ENCODE measurements around the gene MUCL1. TPM values are rescaled to one million over a fixed set of nuclear protein-coding genes. Genes with fewer than 3 reads are reported as not detected.
"Not testable (repeated sequence)": the region's sequence is repeated elsewhere in the genome, so short reads cannot be mapped to it uniquely, and the experiment has no call there.

Gene MUCL1
- total RNA-seq, 1 donor from 2014 or later, result not detected

- Mint-ChIP-seq H3K27me3 (ENCODE audit: low read depth, unreplicated experiment) (no peaks in the 10 kb centered on the region), H3K36me3 (ENCODE audit: low read depth, unreplicated experiment) (no peaks in the 10 kb centered on the region), H3K4me1 (ENCODE audit: low read depth, unreplicated experiment) (no peaks in the 10 kb centered on the region), H3K27ac (ENCODE audit: unreplicated experiment) (no peak overlapping the region), H3K4me3 (ENCODE audit: unreplicated experiment) (no peak overlapping the region), H3K9me3 (ENCODE audit: unreplicated experiment) (no peaks in the 10 kb centered on the region)
- Histone ChIP-seq H3K27me3 (ENCODE audit: insufficient read depth, low read length) (no peaks in the 10 kb centered on the region), H3K4me2 (ENCODE audit: low read length) (no peak overlapping the region), H3K79me2 (ENCODE audit: insufficient read depth, low read length) (no peaks in the 10 kb centered on the region), H3K4me3 (ENCODE audit: insufficient read depth, low read depth, low read length) (no peak overlapping the region), H4K20me1 (ENCODE audit: insufficient read depth, low read length) (no peaks in the 10 kb centered on the region), H3K9ac (ENCODE audit: low read length) (no peak overlapping the region), H3K36me3 (ENCODE audit: insufficient read depth, low read length) (no peaks in the 10 kb centered on the region), H3K27ac (ENCODE audit: low read depth, low read length) (no peak overlapping the region), H3K4me1 (ENCODE audit: insufficient read depth, low read length) (no peaks in the 10 kb centered on the region), H3K9me3 (ENCODE audit: insufficient read depth, low read depth, low read length) (no peaks in the 10 kb centered on the region), H2AFZ (ENCODE audit: low read depth, low read length) (no peak overlapping the region)
- TF ChIP-seq EZH2 (IDR thresholded peaks at IDR 0.05; ENCODE audit: insufficient read depth, low read length), result no peak
- TF ChIP-seq, protein P1, sequence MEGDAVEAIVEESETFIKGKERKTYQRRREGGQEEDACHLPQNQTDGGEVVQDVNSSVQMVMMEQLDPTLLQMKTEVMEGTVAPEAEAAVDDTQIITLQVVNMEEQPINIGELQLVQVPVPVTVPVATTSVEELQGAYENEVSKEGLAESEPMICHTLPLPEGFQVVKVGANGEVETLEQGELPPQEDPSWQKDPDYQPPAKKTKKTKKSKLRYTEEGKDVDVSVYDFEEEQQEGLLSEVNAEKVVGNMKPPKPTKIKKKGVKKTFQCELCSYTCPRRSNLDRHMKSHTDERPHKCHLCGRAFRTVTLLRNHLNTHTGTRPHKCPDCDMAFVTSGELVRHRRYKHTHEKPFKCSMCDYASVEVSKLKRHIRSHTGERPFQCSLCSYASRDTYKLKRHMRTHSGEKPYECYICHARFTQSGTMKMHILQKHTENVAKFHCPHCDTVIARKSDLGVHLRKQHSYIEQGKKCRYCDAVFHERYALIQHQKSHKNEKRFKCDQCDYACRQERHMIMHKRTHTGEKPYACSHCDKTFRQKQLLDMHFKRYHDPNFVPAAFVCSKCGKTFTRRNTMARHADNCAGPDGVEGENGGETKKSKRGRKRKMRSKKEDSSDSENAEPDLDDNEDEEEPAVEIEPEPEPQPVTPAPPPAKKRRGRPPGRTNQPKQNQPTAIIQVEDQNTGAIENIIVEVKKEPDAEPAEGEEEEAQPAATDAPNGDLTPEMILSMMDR (IDR thresholded peaks at IDR 0.05; ENCODE audit: insufficient read depth, low read depth, low read length), result no peak
- FAIRE-seq, result no peak
- no peak for DNase-seq (ENCODE audit: low read depth)
Observed at GRCh38 chr12:54882079-54882478, 27.8 kb downstream of the MUCL1 start.

DNA sequence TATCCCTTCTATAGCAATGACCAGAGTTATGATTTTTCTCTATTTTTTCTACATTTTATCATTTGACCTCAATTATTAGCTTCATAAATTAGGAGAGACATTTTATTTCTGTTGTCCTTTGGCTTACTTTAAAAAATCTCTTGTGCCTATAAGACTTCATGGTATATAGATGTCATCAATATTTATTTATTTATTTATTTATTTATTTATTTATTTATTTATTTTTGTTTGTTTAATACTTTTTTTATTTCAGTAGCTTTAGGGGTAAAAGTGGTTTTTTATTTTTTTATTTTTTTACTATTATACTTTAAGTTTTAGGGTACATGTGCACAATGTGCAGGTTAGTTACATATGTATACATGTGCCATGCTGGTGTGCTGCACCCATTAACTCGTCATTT, 28.3 kb downstream of the MUCL1 start:
- H3K27ac ChIP-seq (ENCODE audit: low read depth, low read length); H3K4me2 ChIP-seq (ENCODE audit: low read length); H3K9me3 ChIP-seq (ENCODE audit: insufficient read depth, low read depth, low read length); H3K79me2 ChIP-seq (ENCODE audit: insufficient read depth, low read length); H3K9ac ChIP-seq (ENCODE audit: low read length); H3K27me3 Mint-ChIP-seq (ENCODE audit: low read depth, unreplicated experiment); DNase-seq (ENCODE audit: low read depth); H3K27ac Mint-ChIP-seq (ENCODE audit: unreplicated experiment); H4K20me1 ChIP-seq (ENCODE audit: insufficient read depth, low read length); H3K4me1 Mint-ChIP-seq (ENCODE audit: low read depth, unreplicated experiment); H3K9me3 Mint-ChIP-seq (ENCODE audit: unreplicated experiment); H3K4me1 ChIP-seq (ENCODE audit: insufficient read depth, low read length); FAIRE-seq; H2AFZ ChIP-seq (ENCODE audit: low read depth, low read length); H3K4me3 ChIP-seq (ENCODE audit: insufficient read depth, low read depth, low read length); H3K27me3 ChIP-seq (ENCODE audit: insufficient read depth, low read length); H3K36me3 Mint-ChIP-seq (ENCODE audit: low read depth, unreplicated experiment); H3K4me3 Mint-ChIP-seq (ENCODE audit: unreplicated experiment); H3K36me3 ChIP-seq (ENCODE audit: insufficient read depth, low read length): not testable (repeated sequence)

- not testable (repeated sequence) for H3K9me3 ChIP-seq (ENCODE audit: insufficient read depth, low read depth, low read length); H3K27ac Mint-ChIP-seq (ENCODE audit: unreplicated experiment); H3K4me3 ChIP-seq (ENCODE audit: insufficient read depth, low read depth, low read length); H3K27me3 Mint-ChIP-seq (ENCODE audit: low read depth, unreplicated experiment); H4K20me1 ChIP-seq (ENCODE audit: insufficient read depth, low read length); H3K4me2 ChIP-seq (ENCODE audit: low read length); H3K9ac ChIP-seq (ENCODE audit: low read length); FAIRE-seq; H3K4me1 ChIP-seq (ENCODE audit: insufficient read depth, low read length); H3K4me1 Mint-ChIP-seq (ENCODE audit: low read depth, unreplicated experiment); H3K4me3 Mint-ChIP-seq (ENCODE audit: unreplicated experiment); H3K9me3 Mint-ChIP-seq (ENCODE audit: unreplicated experiment); DNase-seq (ENCODE audit: low read depth); H3K27me3 ChIP-seq (ENCODE audit: insufficient read depth, low read length); H3K27ac ChIP-seq (ENCODE audit: low read depth, low read length); H3K36me3 Mint-ChIP-seq (ENCODE audit: low read depth, unreplicated experiment); H3K36me3 ChIP-seq (ENCODE audit: insufficient read depth, low read length); H3K79me2 ChIP-seq (ENCODE audit: insufficient read depth, low read length); H2AFZ ChIP-seq (ENCODE audit: low read depth, low read length)
Observed at GRCh38 chr12:54888428-54888827, 34.1 kb downstream of the MUCL1 start.

GRCh38 chr12:54890339-54890738, 36.0 kb downstream of the MUCL1 start:
- H3K36me3 Mint-ChIP-seq (ENCODE audit: low read depth, unreplicated experiment), result no peaks in the 10 kb centered on the region
- Histone ChIP-seq H4K20me1 (ENCODE audit: insufficient read depth, low read length) (no peaks in the 10 kb centered on the region), H3K4me3 (ENCODE audit: insufficient read depth, low read depth, low read length) (no peak overlapping the region), H2AFZ (ENCODE audit: low read depth, low read length) (no peak overlapping the region), H3K27ac (ENCODE audit: low read depth, low read length) (no peak overlapping the region), H3K9ac (ENCODE audit: low read length) (no peak overlapping the region), H3K36me3 (ENCODE audit: insufficient read depth, low read length) (no peaks in the 10 kb centered on the region), H3K4me1 (ENCODE audit: insufficient read depth, low read length) (no peaks in the 10 kb centered on the region), H3K27me3 (ENCODE audit: insufficient read depth, low read length) (no peaks in the 10 kb centered on the region), H3K9me3 (ENCODE audit: insufficient read depth, low read depth, low read length) (no peaks in the 10 kb centered on the region), H3K4me2 (ENCODE audit: low read length) (no peak overlapping the region), H3K79me2 (ENCODE audit: insufficient read depth, low read length) (no peaks in the 10 kb centered on the region)
- H3K27ac Mint-ChIP-seq (ENCODE audit: unreplicated experiment), result no peak overlapping the region
- no peak overlapping the region for H3K4me3 Mint-ChIP-seq (ENCODE audit: unreplicated experiment)
- no peak for FAIRE-seq
- H3K9me3 Mint-ChIP-seq (ENCODE audit: unreplicated experiment), result no peaks in the 10 kb centered on the region
- no peaks in the 10 kb centered on the region for H3K4me1 Mint-ChIP-seq (ENCODE audit: low read depth, unreplicated experiment)
- DNase-seq (ENCODE audit: low read depth), result no peak
- no peaks in the 10 kb centered on the region for H3K27me3 Mint-ChIP-seq (ENCODE audit: low read depth, unreplicated experiment)
- TF ChIP-seq, protein P1 (IDR thresholded peaks at IDR 0.05; ENCODE audit: insufficient read depth, low read depth, low read length), result no peak
- no peak for TF ChIP-seq EZH2 (IDR thresholded peaks at IDR 0.05; ENCODE audit: insufficient read depth, low read length)
